Activated B cell treated with CpG ODN at 0.5 μM for 24 hours (primary cell): Measurements from ENCODE around the gene ITSN1. TPM values are rescaled to one million over a fixed set of nuclear protein-coding genes. Genes with fewer than 3 reads are reported as not detected.

Experiments used
- ATAC-seq: fragments of 200-7000 bp; cut with Tn5 transposase; one replicate; pipeline ENCODE4 v1.10.0; 2021; ENCODE audit warnings: low read depth, mild to moderate bottlenecking, moderate library complexity
- CTCF ChIA-PET: fragments of 350-600 bp; sonication (Branson Sonifier 250); formaldehyde crosslinking; loops from one replicate; lab custom pipeline; 2021; ENCODE audit warnings: antibody characterized with exemption; lab: Charles Lee
- POLR2A ChIA-PET: fragments of 350-600 bp; sonication (Branson Sonifier 250); formaldehyde crosslinking; loops from one replicate; lab custom pipeline; 2021; ENCODE audit warnings: antibody characterized with exemption; lab: Charles Lee
- DNase-seq: peaks from one replicate; pipeline ENCODE4 v3.0.0; 2022
- H3K27ac Mint-ChIP-seq: one replicate; pipeline ENCODE4 v1.8.0; 2020; ENCODE audit warnings: mixed read lengths
- H3K27me3 Mint-ChIP-seq: one replicate; pipeline ENCODE4 v1.8.0; 2021; ENCODE audit warnings: mixed read lengths
- H3K36me3 Mint-ChIP-seq: one replicate; pipeline ENCODE4 v1.8.0; 2021; ENCODE audit warnings: low read depth, mixed read lengths
- H3K4me1 Mint-ChIP-seq: one replicate; pipeline ENCODE4 v1.8.0; 2021; ENCODE audit warnings: mixed read lengths
- H3K4me3 Mint-ChIP-seq: one replicate; pipeline ENCODE4 v1.8.0; 2020; ENCODE audit warnings: mild to moderate bottlenecking, mixed read lengths
- H3K9me3 Mint-ChIP-seq: one replicate; pipeline ENCODE4 v1.8.0; 2020; ENCODE audit warnings: mixed read lengths
- intact Hi-C: fragments of 100-400 bp; cut with micrococcal nuclease; formaldehyde crosslinking; loops from one replicate; pipeline ENCODE4 v1.15.1; 2024
- total RNA-seq: library from RNA; stranded (reverse); gene quantifications from 2 replicates; pipeline ENCODE4 v1.2.3, GENCODE V29; 2022
- TF ChIP-seq, protein P1 (sequence below): fragments of 200-600 bp; IDR thresholded peaks from one replicate; pipeline ENCODE4 v1.8.0; 2022; ENCODE audit warnings: antibody characterized with exemption, mild to moderate bottlenecking

The ITSN1 gene
- total RNA-seq, 1 donor from 2014 or later, result 2.9 TPM

DNA sequence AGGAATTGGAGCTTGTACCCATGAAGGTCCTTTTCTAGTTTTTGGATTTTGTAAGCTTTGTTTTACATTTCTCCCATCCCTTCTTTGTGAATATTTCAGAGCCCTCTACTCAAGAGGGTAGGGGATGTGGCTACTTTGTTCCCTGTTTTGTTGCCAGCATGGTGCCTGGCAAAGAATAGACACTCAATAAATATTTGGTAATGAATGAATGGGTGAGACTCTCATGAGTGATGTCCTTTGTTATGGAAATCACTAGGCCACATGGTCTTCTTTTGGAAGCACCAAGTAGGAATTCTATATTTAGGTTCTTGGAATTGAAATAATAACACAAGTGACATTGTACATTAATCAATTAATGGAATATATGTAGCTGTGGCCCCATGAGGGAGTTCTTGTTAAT is 300.1 kb downstream of the ITSN1 start:
- H3K36me3 Mint-ChIP-seq, result no peaks in the 10 kb centered on the region

DNA sequence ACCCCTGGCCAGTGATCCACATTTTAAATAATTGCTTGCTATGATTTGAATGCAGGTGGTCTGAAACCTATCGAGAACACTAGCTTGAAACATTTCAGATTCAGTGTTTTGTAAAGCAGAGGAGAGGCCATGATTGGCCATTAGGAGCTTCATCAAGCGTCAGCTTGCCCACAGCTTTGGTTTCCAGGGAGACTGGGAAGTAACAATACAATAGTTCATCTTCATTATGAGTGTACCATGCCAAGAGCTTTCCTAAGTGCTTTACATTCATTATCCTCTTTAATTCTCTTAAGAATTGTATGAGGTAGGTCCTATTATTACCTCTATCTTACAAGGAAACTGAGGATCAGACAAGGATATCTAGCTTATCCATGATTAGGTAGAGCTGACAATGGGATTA is 301.0 kb downstream of the ITSN1 start:
- Mint-ChIP-seq H3K36me3 (no peaks in the 10 kb centered on the region), H3K9me3 (peaks cover 3% of the 10 kb centered on the region), H3K27me3 (no peaks in the 10 kb centered on the region), H3K27ac (no peak overlapping the region), H3K4me3 (no peak overlapping the region), H3K4me1 (peaks cover 26% of the 10 kb centered on the region)
- DNase-seq (no peak), ATAC-seq (no peak)
- POLR2A ChIA-PET, result interaction anchor here (0.7 kb wide), 1 partner anchor 8 kb away, joined by 3 read pairs; no protein-coding TSS in a partner anchor
- CTCF ChIA-PET, result interaction anchor here (2.2 kb wide), 1 partner anchor 19 kb away, joined by 9 read pairs; no protein-coding TSS in a partner anchor
- TF ChIP-seq, protein P1, sequence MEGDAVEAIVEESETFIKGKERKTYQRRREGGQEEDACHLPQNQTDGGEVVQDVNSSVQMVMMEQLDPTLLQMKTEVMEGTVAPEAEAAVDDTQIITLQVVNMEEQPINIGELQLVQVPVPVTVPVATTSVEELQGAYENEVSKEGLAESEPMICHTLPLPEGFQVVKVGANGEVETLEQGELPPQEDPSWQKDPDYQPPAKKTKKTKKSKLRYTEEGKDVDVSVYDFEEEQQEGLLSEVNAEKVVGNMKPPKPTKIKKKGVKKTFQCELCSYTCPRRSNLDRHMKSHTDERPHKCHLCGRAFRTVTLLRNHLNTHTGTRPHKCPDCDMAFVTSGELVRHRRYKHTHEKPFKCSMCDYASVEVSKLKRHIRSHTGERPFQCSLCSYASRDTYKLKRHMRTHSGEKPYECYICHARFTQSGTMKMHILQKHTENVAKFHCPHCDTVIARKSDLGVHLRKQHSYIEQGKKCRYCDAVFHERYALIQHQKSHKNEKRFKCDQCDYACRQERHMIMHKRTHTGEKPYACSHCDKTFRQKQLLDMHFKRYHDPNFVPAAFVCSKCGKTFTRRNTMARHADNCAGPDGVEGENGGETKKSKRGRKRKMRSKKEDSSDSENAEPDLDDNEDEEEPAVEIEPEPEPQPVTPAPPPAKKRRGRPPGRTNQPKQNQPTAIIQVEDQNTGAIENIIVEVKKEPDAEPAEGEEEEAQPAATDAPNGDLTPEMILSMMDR, result no peak
- intact Hi-C loops, result no loop called here

More for the DNA sequence above, 300.1 kb downstream of the ITSN1 start:
- TF ChIP-seq, protein P1, result no peak
- intact Hi-C loops, result no loop called here
- peaks cover 19% of the 10 kb centered on the region for H3K4me1 Mint-ChIP-seq
- peaks cover 3% of the 10 kb centered on the region for H3K9me3 Mint-ChIP-seq
- no peak for ATAC-seq
- no peaks in the 10 kb centered on the region for H3K27me3 Mint-ChIP-seq
- DNase-seq, result no peak
- H3K27ac Mint-ChIP-seq, result no peak overlapping the region
- POLR2A ChIA-PET, result no interaction called here
- no peak overlapping the region for H3K4me3 Mint-ChIP-seq
- CTCF ChIA-PET, result interaction anchor here (2.2 kb wide), 1 partner anchor 18 kb away, joined by 9 read pairs; no protein-coding TSS in a partner anchor

DNA sequence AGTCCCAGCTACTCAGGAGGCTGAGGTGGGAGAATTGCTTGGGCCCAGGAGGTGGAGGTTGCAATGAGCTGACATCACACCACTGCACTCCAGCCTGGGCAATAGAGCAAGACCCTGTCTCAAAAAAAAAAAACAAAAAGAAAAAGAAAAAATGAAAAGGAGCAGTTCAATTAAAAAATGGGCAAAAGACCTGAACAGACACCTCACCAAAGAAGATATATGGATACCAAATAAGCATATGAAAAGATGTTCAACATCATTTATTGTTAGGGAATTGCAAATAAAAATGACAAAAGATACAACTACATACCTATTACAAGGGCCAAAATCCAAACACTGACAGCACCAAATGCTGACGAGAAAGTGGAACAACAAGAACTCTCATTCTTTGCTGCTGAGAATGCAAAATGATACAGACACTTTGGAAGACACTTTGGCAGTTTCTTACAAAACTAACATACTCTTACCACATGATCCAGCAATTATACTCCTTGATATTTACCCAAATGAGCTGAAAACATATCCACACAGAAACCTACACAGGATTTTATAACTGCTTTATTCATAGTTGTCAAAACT is 302.0 kb downstream of the ITSN1 start:
- Mint-ChIP-seq H3K27ac (no peak overlapping the region), H3K36me3 (no peaks in the 10 kb centered on the region), H3K4me1 (peaks cover 34% of the 10 kb centered on the region), H3K27me3 (no peaks in the 10 kb centered on the region), H3K4me3 (no peak overlapping the region), H3K9me3 (peaks cover 3% of the 10 kb centered on the region)
- ATAC-seq (no peak), DNase-seq (no peak)
- intact Hi-C loops, result no loop called here
- TF ChIP-seq, protein P1, result no peak
- CTCF ChIA-PET, result no interaction called here
- POLR2A ChIA-PET, result no interaction called here

DNA sequence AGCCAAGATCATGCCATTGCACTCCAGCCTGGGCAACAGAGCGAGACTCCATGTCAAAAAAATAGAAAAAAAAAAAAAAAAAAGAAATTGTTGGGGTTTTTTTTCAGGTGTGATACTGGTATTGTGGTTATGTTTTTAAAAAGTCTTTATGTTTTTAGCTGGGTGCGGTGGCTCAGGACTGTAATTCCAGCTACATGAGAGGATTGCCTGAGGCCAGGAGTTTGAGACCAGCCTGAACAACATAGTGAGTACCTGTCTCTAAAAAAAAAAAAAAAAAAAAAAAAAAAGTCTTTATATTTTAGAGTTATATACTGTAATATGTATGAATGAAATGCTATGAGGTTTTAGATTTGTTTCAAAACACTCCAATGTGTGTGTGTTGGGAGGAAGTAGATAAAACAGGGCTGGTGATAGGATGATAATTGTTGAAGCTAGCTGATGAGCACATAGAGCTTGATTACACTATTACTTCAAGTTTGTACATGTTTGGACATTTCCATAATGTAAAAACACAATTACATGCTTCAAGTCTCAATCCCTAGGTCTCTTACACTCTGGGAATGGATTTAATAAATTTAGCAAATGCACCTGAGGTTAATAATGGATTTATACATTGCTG is 303.5 kb downstream of the ITSN1 start:
- CTCF ChIA-PET, result no interaction called here
- no peak overlapping the region for H3K4me3 Mint-ChIP-seq
- intact Hi-C loops, result loop anchor here (2.0 to 5.0 kb wide), 2 partner anchors 13 to 127 kb away; partner anchors contain the start of genes MRPS6 and SLC5A3
- DNase-seq, result no peak
- POLR2A ChIA-PET, result interaction anchor here (0.7 to 1.1 kb wide), 3 partner anchors 30 to 79 kb away, joined by 3 to 6 read pairs (median 5); no protein-coding TSS in a partner anchor
- TF ChIP-seq, protein P1, result no peak
- ATAC-seq, result no peak
- peaks cover 3% of the 10 kb centered on the region for H3K9me3 Mint-ChIP-seq
- H3K4me1 Mint-ChIP-seq, result peaks cover 44% of the 10 kb centered on the region
- H3K27me3 Mint-ChIP-seq, result no peaks in the 10 kb centered on the region
- no peak overlapping the region for H3K27ac Mint-ChIP-seq
- no peaks in the 10 kb centered on the region for H3K36me3 Mint-ChIP-seq

DNA sequence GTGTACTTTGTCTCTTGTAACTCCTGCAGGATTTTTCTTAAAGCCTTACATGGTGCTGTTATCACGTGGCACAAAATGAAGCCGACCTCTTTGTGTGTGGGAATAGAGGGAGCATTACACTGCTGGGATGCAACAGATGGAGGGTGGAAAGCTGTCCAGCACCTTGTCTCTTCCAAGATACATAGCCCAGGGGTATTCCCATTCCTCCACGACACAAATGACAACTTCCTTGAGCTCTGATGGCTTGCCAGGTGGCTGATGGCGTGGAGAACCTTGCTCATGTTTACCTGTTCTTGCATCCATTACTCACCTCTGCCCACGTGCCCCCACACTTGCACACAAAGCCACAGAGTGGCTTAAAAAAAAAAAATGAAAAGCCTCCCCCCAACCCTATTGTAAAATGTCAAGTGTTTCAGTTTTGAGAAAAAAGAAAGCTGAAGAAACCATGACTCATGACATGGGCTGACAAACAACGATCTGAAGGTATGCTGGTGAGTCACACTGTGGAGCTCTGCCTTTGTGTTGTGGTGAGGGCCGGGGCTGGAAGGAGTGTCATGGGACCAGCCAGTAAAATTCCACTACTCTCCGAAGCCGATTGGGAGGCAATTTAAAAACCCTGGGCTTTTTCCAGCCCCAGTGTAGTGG is 305.3 kb downstream of the ITSN1 start:
- H3K36me3 Mint-ChIP-seq, result no peaks in the 10 kb centered on the region
- DNase-seq, result peak; percentile 36
- TF ChIP-seq, protein P1, result no peak
- H3K9me3 Mint-ChIP-seq, result peaks cover 3% of the 10 kb centered on the region
- CTCF ChIA-PET, result interaction anchor here (0.7 to 1.4 kb wide), 4 partner anchors 12 to 400 kb away, joined by 4 to 11 read pairs (median 6); no protein-coding TSS in a partner anchor
- intact Hi-C loops, result loop anchor here (1.0 to 5.0 kb wide), 5 partner anchors 15 to 125 kb away; partner anchors contain the start of genes ATP5PO, MRPS6 and SLC5A3
- peak; percentile 74 for ATAC-seq
- no peaks in the 10 kb centered on the region for H3K27me3 Mint-ChIP-seq
- POLR2A ChIA-PET, result interaction anchor here (0.6 to 3.4 kb wide), 11 partner anchors 10 to 1985 kb away, joined by 3 to 29 read pairs (median 7); partner anchors contain the start of genes MRPS6 and SLC5A3
- peak overlapping the region; percentile 75 for H3K4me3 Mint-ChIP-seq
- H3K27ac Mint-ChIP-seq, result peak overlapping the region; percentile 92
- H3K4me1 Mint-ChIP-seq, result peaks cover 55% of the 10 kb centered on the region
